Measurements from ENCODE around the gene AVPI1. TPM values are rescaled to one million over a fixed set of nuclear protein-coding genes. Genes with fewer than 3 reads are reported as not detected.

The AVPI1 gene
- total and polyA plus RNA-seq, 2 of the 13 experiments (the other 11 are each of a cell fraction or from before 2014, with no cell fraction given), result 39.8 to 61.2 TPM

- TF ChIP-seq ZNF563 (CRISPR knock-in tag; IDR thresholded peaks at IDR 0.05) (0 out of 2 replicates have a peak, but pooled peaks have one; percentile 30), ZFP91 (CRISPR knock-in tag; IDR thresholded peaks at IDR 0.05; ENCODE audit: borderline replicate concordance) (0 out of 2 replicates have a peak, but pooled peaks have one; percentile 7), SOX6 (IDR thresholded peaks at IDR 0.05) (no peak), SOX6 (CRISPR knock-in tag; IDR thresholded peaks at IDR 0.05) (0 out of 2 replicates have a peak, but pooled peaks have one; percentile 15), CAMTA2 (CRISPR knock-in tag; IDR thresholded peaks at IDR 0.05; ENCODE audit: borderline replicate concordance) (peak; percentile 72; the same call in 1 of the 2 replicates), ZNF883 (CRISPR knock-in tag; IDR thresholded peaks at IDR 0.05; ENCODE audit: not compliant biosample characterization) (no peak), ZNF776 (CRISPR knock-in tag; IDR thresholded peaks at IDR 0.05) (0 out of 2 replicates have a peak, but pooled peaks have one; percentile 56), ZNF333 (CRISPR knock-in tag; IDR thresholded peaks at IDR 0.05; ENCODE audit: borderline replicate concordance) (0 out of 2 replicates have a peak, but pooled peaks have one; percentile 43), NONO (IDR thresholded peaks at IDR 0.05) (no peak), NONO (CRISPR knock-in tag; conservative IDR thresholded peaks at IDR 0.05) (0 out of 2 replicates have a peak, but pooled peaks have one; percentile 4), MXD1 (CRISPR knock-in tag; IDR thresholded peaks at IDR 0.05) (peak; percentile 45), ARID4A (CRISPR knock-in tag; IDR thresholded peaks at IDR 0.05; ENCODE audit: borderline replicate concordance) (peak; percentile 45; the same call in 1 of the 2 replicates), IRF2 (CRISPR knock-in tag; IDR thresholded peaks at IDR 0.05) (peak; percentile 42; the same call in 1 of the 2 replicates), GABPA (IDR thresholded peaks at IDR 0.05; ENCODE audit: low read depth, low read length) (no peak), GABPA (CRISPR knock-in tag; IDR thresholded peaks at IDR 0.05; ENCODE audit: low read depth) (no peak), CTCF (CRISPR knock-in tag; IDR thresholded peaks at IDR 0.05) (peak; percentile 48), NFKBIZ (CRISPR knock-in tag; IDR thresholded peaks at IDR 0.05) (peak; percentile 19; the same call in 1 of the 2 replicates), SNAPC2 (CRISPR knock-in tag; IDR thresholded peaks at IDR 0.05) (0 out of 2 replicates have a peak, but pooled peaks have one; percentile 9)
These were observed 3.3 kb downstream of the AVPI1 start (continued) for GRCh38 chr10:97683556-97684367.

Measured in HepG2 (cell line).